Upper lobe of left lung (tissue), 4 donors: ENCODE measurements around the gene ACTG1.

Experiments
- CTCF ChIP-seq, 6 experiments: fragments of 450-650 bp in 4 of 6; fragments of 200-600 bp in 2 of 6; sonication (generic) in 2 of 6; IDR thresholded peaks; one replicate each; pipeline ENCODE4 v1.5.1; 2016 to 2019; ENCODE audit warnings: antibody characterized with exemption in 6 of 6
- POLR2A ChIP-seq, 4 donors: fragments of 450-650 bp; IDR thresholded peaks; one replicate each; pipeline ENCODE4 v1.5.1; 2016 to 2017; ENCODE audit warnings: antibody characterized with exemption in 4 of 4, mild to moderate bottlenecking in 2 of 4

GRCh38 chr17:81474958-81475357, 37.6 kb downstream of the ACTG1 start:
- TF ChIP-seq CTCF (IDR thresholded peaks at IDR 0.05) (no peak), POLR2A (IDR thresholded peaks at IDR 0.05) (no peak)
